ENCODE measurements around the gene FAM222B.

GRCh38 chr17:28863953-28864352 lies 21.4 kb upstream of the FAM222B start:
- TF ChIP-seq SMC3 (conservative IDR thresholded peaks at IDR 0.05; ENCODE audit: poor library complexity) (no peak), TAF1 (IDR thresholded peaks at IDR 0.05; ENCODE audit: low read depth) (no peak), POLR2AphosphoS5 (IDR thresholded peaks at IDR 0.05) (no peak), EZH2 (IDR thresholded peaks at IDR 0.05; ENCODE audit: borderline replicate concordance, insufficient read depth, low read length, poor library complexity, severe bottlenecking) (no peak)
- TF ChIP-seq, protein P1, sequence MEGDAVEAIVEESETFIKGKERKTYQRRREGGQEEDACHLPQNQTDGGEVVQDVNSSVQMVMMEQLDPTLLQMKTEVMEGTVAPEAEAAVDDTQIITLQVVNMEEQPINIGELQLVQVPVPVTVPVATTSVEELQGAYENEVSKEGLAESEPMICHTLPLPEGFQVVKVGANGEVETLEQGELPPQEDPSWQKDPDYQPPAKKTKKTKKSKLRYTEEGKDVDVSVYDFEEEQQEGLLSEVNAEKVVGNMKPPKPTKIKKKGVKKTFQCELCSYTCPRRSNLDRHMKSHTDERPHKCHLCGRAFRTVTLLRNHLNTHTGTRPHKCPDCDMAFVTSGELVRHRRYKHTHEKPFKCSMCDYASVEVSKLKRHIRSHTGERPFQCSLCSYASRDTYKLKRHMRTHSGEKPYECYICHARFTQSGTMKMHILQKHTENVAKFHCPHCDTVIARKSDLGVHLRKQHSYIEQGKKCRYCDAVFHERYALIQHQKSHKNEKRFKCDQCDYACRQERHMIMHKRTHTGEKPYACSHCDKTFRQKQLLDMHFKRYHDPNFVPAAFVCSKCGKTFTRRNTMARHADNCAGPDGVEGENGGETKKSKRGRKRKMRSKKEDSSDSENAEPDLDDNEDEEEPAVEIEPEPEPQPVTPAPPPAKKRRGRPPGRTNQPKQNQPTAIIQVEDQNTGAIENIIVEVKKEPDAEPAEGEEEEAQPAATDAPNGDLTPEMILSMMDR (IDR thresholded peaks at IDR 0.05; ENCODE audit: poor library complexity, severe bottlenecking) = no peak
- TF ChIP-seq, protein P2, sequence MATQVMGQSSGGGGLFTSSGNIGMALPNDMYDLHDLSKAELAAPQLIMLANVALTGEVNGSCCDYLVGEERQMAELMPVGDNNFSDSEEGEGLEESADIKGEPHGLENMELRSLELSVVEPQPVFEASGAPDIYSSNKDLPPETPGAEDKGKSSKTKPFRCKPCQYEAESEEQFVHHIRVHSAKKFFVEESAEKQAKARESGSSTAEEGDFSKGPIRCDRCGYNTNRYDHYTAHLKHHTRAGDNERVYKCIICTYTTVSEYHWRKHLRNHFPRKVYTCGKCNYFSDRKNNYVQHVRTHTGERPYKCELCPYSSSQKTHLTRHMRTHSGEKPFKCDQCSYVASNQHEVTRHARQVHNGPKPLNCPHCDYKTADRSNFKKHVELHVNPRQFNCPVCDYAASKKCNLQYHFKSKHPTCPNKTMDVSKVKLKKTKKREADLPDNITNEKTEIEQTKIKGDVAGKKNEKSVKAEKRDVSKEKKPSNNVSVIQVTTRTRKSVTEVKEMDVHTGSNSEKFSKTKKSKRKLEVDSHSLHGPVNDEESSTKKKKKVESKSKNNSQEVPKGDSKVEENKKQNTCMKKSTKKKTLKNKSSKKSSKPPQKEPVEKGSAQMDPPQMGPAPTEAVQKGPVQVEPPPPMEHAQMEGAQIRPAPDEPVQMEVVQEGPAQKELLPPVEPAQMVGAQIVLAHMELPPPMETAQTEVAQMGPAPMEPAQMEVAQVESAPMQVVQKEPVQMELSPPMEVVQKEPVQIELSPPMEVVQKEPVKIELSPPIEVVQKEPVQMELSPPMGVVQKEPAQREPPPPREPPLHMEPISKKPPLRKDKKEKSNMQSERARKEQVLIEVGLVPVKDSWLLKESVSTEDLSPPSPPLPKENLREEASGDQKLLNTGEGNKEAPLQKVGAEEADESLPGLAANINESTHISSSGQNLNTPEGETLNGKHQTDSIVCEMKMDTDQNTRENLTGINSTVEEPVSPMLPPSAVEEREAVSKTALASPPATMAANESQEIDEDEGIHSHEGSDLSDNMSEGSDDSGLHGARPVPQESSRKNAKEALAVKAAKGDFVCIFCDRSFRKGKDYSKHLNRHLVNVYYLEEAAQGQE (IDR thresholded peaks at IDR 0.05; ENCODE audit: borderline replicate concordance) = no peak
